OCI-LY7 (cell line): ENCODE measurements around the gene PPM1L. TPM values are rescaled to one million over a fixed set of nuclear protein-coding genes. Genes with fewer than 3 reads are reported as not detected.

Experiments
- BruUV-seq: library from RNA; stranded (reverse); fragments of 400-500 nt; replicated peaks from 2 replicates; lab custom pipeline; 2021; lab: Mats Ljungman, UMichigan
- CTCF ChIA-PET: fragments of 300-600 bp; sonication (Branson Sonifier 250); formaldehyde crosslinking; loops from one replicate; lab custom pipeline; 2022; ENCODE audit warnings: antibody characterized with exemption; ENCODE audit not compliant: unreplicated experiment; lab: Charles Lee
- POLR2A ChIA-PET: fragments of 300-600 bp; sonication (Branson Sonifier 250); formaldehyde crosslinking; loops from one replicate; lab custom pipeline; 2022; ENCODE audit warnings: antibody characterized with exemption; lab: Charles Lee
- DNase-seq: peaks from one replicate; pipeline ENCODE4 v3.0.0-alpha.2; 2015; ENCODE audit warnings: low spot score
- H2AFZ ChIP-seq: fragments of 200-600 bp; sonication (generic), shearing (Covaris generic); 2 replicates; pipeline ENCODE4 v1.6.1; 2014; ENCODE audit warnings: mild to moderate bottlenecking, antibody characterized with exemption, low read length, moderate library complexity
- H3K27ac ChIP-seq: fragments of 200-600 bp; sonication (generic); 2 replicates; pipeline ENCODE4 v1.5.1; 2014; ENCODE audit warnings: mixed run types, low read depth, mild to moderate bottlenecking, moderate library complexity, low read length, inconsistent platforms; ENCODE audit not compliant: poor library complexity, severe bottlenecking
- H3K36me3 ChIP-seq: fragments of 200-600 bp; sonication (generic); 2 replicates; pipeline ENCODE4 v1.6.1; 2014; ENCODE audit warnings: mild to moderate bottlenecking, antibody characterized with exemption, low read length, moderate library complexity, mixed read lengths; ENCODE audit not compliant: insufficient read depth
- H3K4me1 ChIP-seq: fragments of 200-600 bp; sonication (generic); 2 replicates; pipeline ENCODE4 v1.5.1; 2014; ENCODE audit warnings: mild to moderate bottlenecking, low read length; ENCODE audit not compliant: insufficient read depth, poor library complexity, severe bottlenecking
- H3K4me2 ChIP-seq: fragments of 200-600 bp; sonication (generic); 2 replicates; pipeline ENCODE4 v1.6.1; 2014; ENCODE audit warnings: mild to moderate bottlenecking, low read length
- H3K4me3 ChIP-seq: fragments of 200-600 bp; sonication (generic); 2 replicates; pipeline ENCODE4 v1.5.1; 2014; ENCODE audit warnings: mild to moderate bottlenecking, low read depth, low read length; ENCODE audit not compliant: poor library complexity, severe bottlenecking
- H3K79me2 ChIP-seq: fragments of 200-600 bp; sonication (generic); 2 replicates; pipeline ENCODE4 v1.6.1; 2016; ENCODE audit warnings: low read depth, mild to moderate bottlenecking, low read length, moderate library complexity, mixed read lengths; ENCODE audit not compliant: insufficient read depth
- H3K9me2 ChIP-seq: fragments of 200-600 bp; sonication (generic); 2 replicates; pipeline ENCODE4 v1.6.1; 2016; ENCODE audit warnings: mild to moderate bottlenecking, low read length, mixed read lengths; ENCODE audit not compliant: insufficient read depth
- H3K9me3 ChIP-seq: fragments of 200-600 bp; sonication (generic); 2 replicates; pipeline ENCODE4 v1.6.1; 2014; ENCODE audit warnings: mild to moderate bottlenecking, mixed run types, low read length, mixed read lengths
- H4K20me1 ChIP-seq: fragments of 200-600 bp; sonication (generic); 2 replicates; pipeline ENCODE4 v1.6.1; 2014; ENCODE audit warnings: mild to moderate bottlenecking, antibody characterized with exemption, low read length, moderate library complexity, mixed read lengths; ENCODE audit not compliant: insufficient read depth
- EZH2phosphoT487 ChIP-seq: fragments of 200-600 bp; sonication (generic); IDR thresholded peaks from 2 replicates; pipeline ENCODE4 v1.6.1; 2018; ENCODE audit warnings: low read depth, borderline replicate concordance, mild to moderate bottlenecking, mixed run types, antibody characterized with exemption, low read length, moderate library complexity, mixed read lengths
- intact Hi-C: fragments of 100-400 bp; cut with micrococcal nuclease; formaldehyde crosslinking; loops from one replicate; pipeline ENCODE4 v1.10.0; 2022; ENCODE audit not compliant: unreplicated experiment
- total RNA-seq, 2 experiments: library from RNA; depleted of rRNA in 1 of 2; stranded (reverse); fragments of >200 nt in 1 of 2; shearing (Covaris generic) in 1 of 2; gene quantifications; 2 replicates each; pipeline ENCODE4 v1.2.3, GENCODE V29; 2014 to 2022
- TF ChIP-seq, protein P1 (sequence below): fragments of 200-600 bp; sonication (generic); conservative IDR thresholded peaks from 2 replicates; pipeline ENCODE4 v1.5.1; 2014; ENCODE audit warnings: mild to moderate bottlenecking, antibody characterized with exemption, low read length, moderate library complexity, mixed read lengths

PPM1L gene
- total RNA-seq, 2 experiments from 2014 or later, result 10.3 to 14.7 TPM

DNA sequence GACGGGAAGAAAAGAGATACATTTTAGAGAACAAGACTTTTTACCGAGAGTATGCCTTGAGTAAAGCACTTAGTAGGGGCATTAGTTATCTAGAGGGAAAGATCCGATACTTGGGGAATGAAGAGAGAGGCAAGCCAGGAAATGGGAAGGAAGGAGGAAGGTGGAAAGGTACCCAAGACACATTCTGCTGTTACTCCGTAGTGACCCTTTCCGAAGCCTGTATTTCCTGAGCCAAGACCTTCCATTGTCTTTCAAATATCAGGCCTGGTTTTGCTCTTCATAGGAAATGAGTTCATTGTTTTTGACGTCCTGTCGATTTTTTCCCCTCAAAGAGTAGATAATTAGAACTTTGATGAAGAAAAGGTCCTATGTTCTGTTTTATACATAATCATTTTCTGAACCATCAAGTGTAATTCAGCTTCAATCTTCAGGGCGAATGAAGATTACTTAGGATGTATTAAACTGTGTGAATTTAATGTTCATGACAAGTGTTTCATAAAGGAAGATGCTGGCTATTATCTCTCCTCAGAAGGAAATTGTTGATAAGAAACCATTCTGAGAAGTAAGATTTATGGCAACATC is 95.7 kb downstream of the PPM1L start:
- no TSS peak for BruUV-seq
- POLR2A ChIA-PET, result no interaction called here
- intact Hi-C loops, result no loop called here

DNA sequence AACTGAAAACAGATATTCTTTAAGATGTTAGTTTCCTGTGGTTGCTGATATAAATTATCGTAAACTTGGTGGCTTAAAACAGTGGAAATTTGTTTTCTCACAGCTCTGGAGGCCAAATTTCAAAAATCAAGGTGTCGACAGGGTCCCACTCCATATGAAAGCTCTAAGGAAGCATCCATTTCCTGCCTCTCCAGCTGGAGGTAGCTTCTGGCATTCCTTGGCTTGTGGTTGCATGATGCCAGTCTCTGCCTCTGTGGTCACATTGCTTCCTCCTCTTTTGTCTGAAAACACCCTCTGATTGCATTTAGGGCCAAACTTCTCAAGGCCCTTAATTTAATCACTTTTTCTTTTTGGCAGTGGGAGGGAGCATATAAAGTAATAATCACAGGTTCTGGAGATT is 96.8 kb downstream of the PPM1L start:
- H3K36me3 ChIP-seq, result no peaks in the 10 kb centered on the region
- H3K4me2 ChIP-seq, result no peak overlapping the region
- no peak overlapping the region for H3K27ac ChIP-seq
- H3K4me1 ChIP-seq, result no peaks in the 10 kb centered on the region
- ChIA-PET POLR2A (no interaction called here), CTCF (no interaction called here)
- H2AFZ ChIP-seq, result no peak overlapping the region
- no peak overlapping the region for H3K4me3 ChIP-seq
- H3K9me2 ChIP-seq, result no peaks in the 10 kb centered on the region
- H3K79me2 ChIP-seq, result no peaks in the 10 kb centered on the region
- no TSS peak for BruUV-seq
- TF ChIP-seq, protein P1, sequence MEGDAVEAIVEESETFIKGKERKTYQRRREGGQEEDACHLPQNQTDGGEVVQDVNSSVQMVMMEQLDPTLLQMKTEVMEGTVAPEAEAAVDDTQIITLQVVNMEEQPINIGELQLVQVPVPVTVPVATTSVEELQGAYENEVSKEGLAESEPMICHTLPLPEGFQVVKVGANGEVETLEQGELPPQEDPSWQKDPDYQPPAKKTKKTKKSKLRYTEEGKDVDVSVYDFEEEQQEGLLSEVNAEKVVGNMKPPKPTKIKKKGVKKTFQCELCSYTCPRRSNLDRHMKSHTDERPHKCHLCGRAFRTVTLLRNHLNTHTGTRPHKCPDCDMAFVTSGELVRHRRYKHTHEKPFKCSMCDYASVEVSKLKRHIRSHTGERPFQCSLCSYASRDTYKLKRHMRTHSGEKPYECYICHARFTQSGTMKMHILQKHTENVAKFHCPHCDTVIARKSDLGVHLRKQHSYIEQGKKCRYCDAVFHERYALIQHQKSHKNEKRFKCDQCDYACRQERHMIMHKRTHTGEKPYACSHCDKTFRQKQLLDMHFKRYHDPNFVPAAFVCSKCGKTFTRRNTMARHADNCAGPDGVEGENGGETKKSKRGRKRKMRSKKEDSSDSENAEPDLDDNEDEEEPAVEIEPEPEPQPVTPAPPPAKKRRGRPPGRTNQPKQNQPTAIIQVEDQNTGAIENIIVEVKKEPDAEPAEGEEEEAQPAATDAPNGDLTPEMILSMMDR, result no peak
- TF ChIP-seq EZH2phosphoT487, result no peak
- no peaks in the 10 kb centered on the region for H4K20me1 ChIP-seq
- no peaks in the 10 kb centered on the region for H3K9me3 ChIP-seq
- DNase-seq, result no peak
- intact Hi-C loops, result no loop called here

More for the DNA sequence above, 95.7 kb downstream of the PPM1L start:
- Histone ChIP-seq H3K4me2 (no peak overlapping the region), H3K4me1 (no peaks in the 10 kb centered on the region), H2AFZ (no peak overlapping the region), H4K20me1 (no peaks in the 10 kb centered on the region), H3K79me2 (no peaks in the 10 kb centered on the region), H3K9me2 (no peaks in the 10 kb centered on the region), H3K27ac (no peak overlapping the region), H3K36me3 (no peaks in the 10 kb centered on the region), H3K9me3 (no peaks in the 10 kb centered on the region), H3K4me3 (no peak overlapping the region)
- TF ChIP-seq, protein P1, result no peak
- no peak for TF ChIP-seq EZH2phosphoT487
- CTCF ChIA-PET, result no interaction called here
- DNase-seq, result no peak

DNA sequence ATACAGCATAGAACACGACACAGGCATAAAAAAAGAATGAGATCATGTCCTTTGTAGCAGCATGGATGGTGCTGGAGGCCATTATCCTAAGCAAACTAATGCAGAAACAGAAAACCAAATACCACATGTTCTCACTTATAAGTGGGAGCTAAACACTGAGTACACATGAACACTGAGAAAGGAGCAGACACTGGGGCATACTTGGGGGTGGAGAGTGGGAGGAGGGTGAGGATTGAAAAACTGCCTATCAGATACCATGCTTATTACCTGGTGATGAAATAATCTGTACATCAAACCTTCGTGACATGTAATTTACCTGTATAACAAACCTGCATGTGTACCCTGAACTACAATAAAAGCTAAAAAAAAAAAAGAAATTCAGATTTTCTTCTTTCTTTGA is 100.4 kb downstream of the PPM1L start:
- Histone ChIP-seq H3K4me3 (no peak overlapping the region), H3K27ac (no peak overlapping the region), H3K36me3 (no peaks in the 10 kb centered on the region), H2AFZ (no peak overlapping the region), H3K9me2 (no peaks in the 10 kb centered on the region), H3K4me1 (no peaks in the 10 kb centered on the region), H3K79me2 (no peaks in the 10 kb centered on the region), H4K20me1 (no peaks in the 10 kb centered on the region), H3K4me2 (no peak overlapping the region), H3K9me3 (no peaks in the 10 kb centered on the region)
- CTCF ChIA-PET, result no interaction called here
- no peak for DNase-seq
- intact Hi-C loops, result no loop called here
- TF ChIP-seq EZH2phosphoT487, result no peak
- TF ChIP-seq, protein P1, result no peak
- POLR2A ChIA-PET, result no interaction called here
- BruUV-seq, result no TSS peak
